OCI-LY3 (cell line): ENCODE results near the gene NCK2.

Experiments
- H2AFZ ChIP-seq: fragments of 200-600, 300-600 bp; shearing (Covaris generic); 2 replicates; pipeline ENCODE4 v1.6.0; 2014; ENCODE audit warnings: antibody characterized with exemption, low read depth, low read length
- H3K27ac ChIP-seq: fragments of 200-600, 300-600 bp; sonication (generic); 2 replicates; pipeline ENCODE4 v1.5.1; 2014; ENCODE audit warnings: mild to moderate bottlenecking, low read length, moderate library complexity, mixed read lengths
- H3K27me3 ChIP-seq: fragments of 200-600, 300-600 bp; sonication (generic); 2 replicates; pipeline ENCODE4 v1.6.1; 2014; ENCODE audit warnings: low read depth, low read length, mixed read lengths
- H3K36me3 ChIP-seq: fragments of 200-600, 300-600 bp; sonication (generic); replicated peaks from 2 replicates; pipeline ENCODE3; 2014; ENCODE audit warnings: low read depth, low read length, mixed read lengths
- H3K4me1 ChIP-seq: fragments of 300-600, 200-600 bp; sonication (generic); 2 replicates; pipeline ENCODE4 v1.6.1; 2014; ENCODE audit warnings: low read length, mixed read lengths
- H3K4me2 ChIP-seq: fragments of 200-600, 300-600 bp; sonication (generic); 2 replicates; pipeline ENCODE4 v1.6.1; 2014; ENCODE audit warnings: low read length, mixed read lengths
- H3K4me3 ChIP-seq: fragments of 300-600, 200-600 bp; sonication (generic); 2 replicates; pipeline ENCODE4 v1.5.1; 2014; ENCODE audit warnings: antibody characterized with exemption, mild to moderate bottlenecking, low read length, moderate library complexity
- H3K79me2 ChIP-seq: fragments of 300-600, 200-600 bp; shearing (Covaris generic); 2 replicates; pipeline ENCODE4 v1.6.1; 2014; ENCODE audit warnings: mild to moderate bottlenecking, low read length, mixed read lengths
- H3K9ac ChIP-seq: fragments of 300-600, 200-600 bp; shearing (Covaris generic); 2 replicates; pipeline ENCODE4 v1.6.0; 2014; ENCODE audit warnings: mild to moderate bottlenecking, low read length, moderate library complexity
- H3K9me3 ChIP-seq: fragments of 200-600, 300-600 bp; shearing (Covaris generic); 2 replicates; pipeline ENCODE4 v1.6.1; 2014; ENCODE audit warnings: low read length, mixed read lengths; ENCODE audit not compliant: insufficient read depth
- H4K20me1 ChIP-seq: fragments of 200-600, 300-600 bp; sonication (generic); 2 replicates; pipeline ENCODE4 v1.6.1; 2016; ENCODE audit warnings: low read length, mixed read lengths; ENCODE audit not compliant: insufficient read depth
- EZH2phosphoT487 ChIP-seq: fragments of 200-600 bp; shearing (Covaris generic); IDR thresholded peaks from 2 replicates; pipeline ENCODE4 v1.6.1; 2018; ENCODE audit warnings: antibody characterized with exemption, mixed run types, low read depth
- TF ChIP-seq, protein P1 (sequence below): fragments of 200-600, 300-600 bp; sonication (generic); IDR thresholded peaks from 2 replicates; pipeline ENCODE4 v1.5.1; 2014; ENCODE audit warnings: antibody characterized with exemption, low read length, low read depth

The NCK2 gene

DNA sequence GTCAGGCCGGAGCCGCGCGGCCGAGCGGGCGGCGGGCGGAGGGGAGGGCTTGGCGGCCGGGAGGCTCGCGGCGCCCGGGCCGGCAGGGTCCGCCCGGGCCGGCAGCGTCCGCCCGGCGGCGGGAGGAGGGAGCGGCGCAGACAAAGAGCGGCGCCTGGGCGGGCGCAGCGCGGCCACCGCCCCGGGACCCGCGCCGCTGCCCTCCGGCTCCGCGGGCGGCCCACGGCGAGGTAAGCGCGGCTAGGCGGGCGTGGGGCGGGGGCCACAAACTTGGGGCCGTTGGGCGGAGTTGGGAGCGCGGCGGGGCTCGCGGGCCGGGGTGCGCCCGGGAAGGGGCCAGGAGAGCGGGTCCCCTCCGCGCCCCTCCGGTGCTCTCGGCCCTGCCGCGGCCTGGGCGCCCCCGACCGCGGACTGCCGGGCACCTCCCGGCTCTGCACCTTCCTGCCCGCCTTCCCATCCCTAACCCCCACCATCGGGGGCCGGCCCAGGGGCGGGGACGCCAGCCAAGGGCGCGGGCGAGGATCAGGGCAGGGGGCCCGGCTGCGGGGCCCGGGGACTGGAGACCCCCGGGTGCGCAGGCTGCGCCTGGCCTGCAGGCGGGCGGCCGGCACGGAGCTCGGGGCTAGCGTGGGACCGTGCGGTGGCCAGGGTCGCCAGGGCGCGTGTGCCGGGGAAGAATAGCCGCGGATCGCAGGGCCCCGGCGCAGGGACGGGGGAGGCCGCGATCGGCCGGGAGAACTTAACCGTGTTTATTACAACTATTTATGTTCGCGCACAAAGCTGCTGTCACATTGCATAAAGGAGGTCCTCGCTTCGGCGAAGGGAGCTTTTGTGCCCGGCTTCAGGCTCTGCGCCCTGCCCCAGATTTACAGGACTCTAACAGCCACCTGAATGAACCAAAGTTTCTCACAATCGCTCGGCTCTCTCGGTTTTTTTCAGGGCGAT is at the start of gene NCK2:
Gene NCK2 (plus strand): TSS at position 4 of the 945 bp plus-strand sequence. CDS start 110,152 bp downstream, outside the sequence.
- TF ChIP-seq EZH2phosphoT487, result no peak
- TF ChIP-seq, protein P1, sequence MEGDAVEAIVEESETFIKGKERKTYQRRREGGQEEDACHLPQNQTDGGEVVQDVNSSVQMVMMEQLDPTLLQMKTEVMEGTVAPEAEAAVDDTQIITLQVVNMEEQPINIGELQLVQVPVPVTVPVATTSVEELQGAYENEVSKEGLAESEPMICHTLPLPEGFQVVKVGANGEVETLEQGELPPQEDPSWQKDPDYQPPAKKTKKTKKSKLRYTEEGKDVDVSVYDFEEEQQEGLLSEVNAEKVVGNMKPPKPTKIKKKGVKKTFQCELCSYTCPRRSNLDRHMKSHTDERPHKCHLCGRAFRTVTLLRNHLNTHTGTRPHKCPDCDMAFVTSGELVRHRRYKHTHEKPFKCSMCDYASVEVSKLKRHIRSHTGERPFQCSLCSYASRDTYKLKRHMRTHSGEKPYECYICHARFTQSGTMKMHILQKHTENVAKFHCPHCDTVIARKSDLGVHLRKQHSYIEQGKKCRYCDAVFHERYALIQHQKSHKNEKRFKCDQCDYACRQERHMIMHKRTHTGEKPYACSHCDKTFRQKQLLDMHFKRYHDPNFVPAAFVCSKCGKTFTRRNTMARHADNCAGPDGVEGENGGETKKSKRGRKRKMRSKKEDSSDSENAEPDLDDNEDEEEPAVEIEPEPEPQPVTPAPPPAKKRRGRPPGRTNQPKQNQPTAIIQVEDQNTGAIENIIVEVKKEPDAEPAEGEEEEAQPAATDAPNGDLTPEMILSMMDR, result no peak
- Histone ChIP-seq H3K4me2 (peak within 1 kb of the TSS; percentile 91), H4K20me1 (peaks cover 44% of the 10 kb centered on the region), H3K27me3 (peaks cover 8% of the 10 kb centered on the region; the same call in 1 of the 2 replicates), H3K4me1 (peaks cover 18% of the 10 kb centered on the region), H3K9me3 (no peaks in the 10 kb centered on the region), H3K27ac (peak within 1 kb of the TSS; percentile 55), H3K9ac (peak within 1 kb of the TSS; percentile 85), H3K36me3 (peaks cover 19% of the 10 kb centered on the region), H3K4me3 (peak within 1 kb of the TSS; percentile 83), H3K79me2 (peaks cover 49% of the 10 kb centered on the region), H2AFZ (peak within 1 kb of the TSS; percentile 56; the same call in 1 of the 2 replicates)

GRCh38 chr2:105697781-105698449 is 46.8 kb upstream of the NCK2 start:
- Histone ChIP-seq H3K4me1 (no peaks in the 10 kb centered on the region), H3K4me3 (no peak overlapping the region), H3K4me2 (no peak overlapping the region), H4K20me1 (no peaks in the 10 kb centered on the region), H3K79me2 (no peaks in the 10 kb centered on the region), H3K27me3 (peaks cover 35% of the 10 kb centered on the region), H3K9ac (no peak overlapping the region), H3K9me3 (no peaks in the 10 kb centered on the region), H2AFZ (no peak overlapping the region), H3K27ac (no peak overlapping the region), H3K36me3 (no peaks in the 10 kb centered on the region)
- TF ChIP-seq, protein P1, result no peak
- TF ChIP-seq EZH2phosphoT487, result no peak

DNA sequence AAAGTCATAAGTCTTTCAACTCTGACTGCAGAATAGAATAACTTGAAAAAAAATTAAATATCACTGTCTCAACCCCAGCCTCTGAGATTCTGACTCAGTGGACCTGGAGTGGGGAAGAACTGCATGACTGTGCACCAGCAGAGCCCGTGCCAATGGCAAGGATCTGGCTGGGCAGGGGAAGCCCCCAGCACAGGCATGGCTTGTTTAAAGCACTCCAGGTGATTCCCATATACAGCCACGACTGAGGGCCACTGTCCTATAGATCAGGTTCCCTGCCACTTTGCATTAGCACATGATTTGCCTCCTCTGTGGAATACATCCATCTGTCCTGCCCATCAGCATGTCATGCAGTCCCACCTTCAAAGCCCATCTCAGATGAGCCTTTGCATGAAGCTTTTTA is 45.9 kb upstream of the NCK2 start:
- TF ChIP-seq, protein P1, result no peak
- TF ChIP-seq EZH2phosphoT487, result no peak
- no peaks in the 10 kb centered on the region for H3K9me3 ChIP-seq

DNA sequence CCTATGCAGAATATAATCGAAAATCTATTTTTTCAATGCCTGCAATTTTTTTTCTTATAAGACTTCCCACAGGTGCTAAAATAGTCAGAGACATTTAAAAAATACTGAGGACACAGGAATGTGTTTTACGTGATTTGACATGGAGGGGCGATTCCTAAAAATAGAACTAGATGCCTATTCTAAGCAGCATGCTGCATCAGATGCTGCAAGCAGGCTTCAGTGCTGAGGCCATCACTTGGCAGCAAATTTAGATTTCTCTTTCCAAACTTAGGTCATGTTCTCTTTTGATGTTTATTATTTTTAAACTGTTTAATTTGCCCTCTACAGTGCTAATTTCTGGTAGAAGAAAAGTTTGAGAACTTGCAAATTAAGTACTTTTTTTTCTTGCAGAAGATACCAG is 43.7 kb upstream of the NCK2 start:
- Histone ChIP-seq H2AFZ (no peak overlapping the region), H3K4me1 (no peaks in the 10 kb centered on the region), H3K4me3 (no peak overlapping the region), H3K27ac (no peak overlapping the region), H4K20me1 (no peaks in the 10 kb centered on the region), H3K79me2 (no peaks in the 10 kb centered on the region), H3K36me3 (no peaks in the 10 kb centered on the region), H3K27me3 (peaks cover 45% of the 10 kb centered on the region), H3K9ac (no peak overlapping the region), H3K9me3 (no peaks in the 10 kb centered on the region), H3K4me2 (no peak overlapping the region)
- TF ChIP-seq, protein P1, result no peak
- TF ChIP-seq EZH2phosphoT487, result no peak

More for the DNA sequence above, 45.9 kb upstream of the NCK2 start:
- no peak overlapping the region for H2AFZ ChIP-seq
- no peaks in the 10 kb centered on the region for H3K79me2 ChIP-seq
- no peak overlapping the region for H3K4me3 ChIP-seq
- no peak overlapping the region for H3K4me2 ChIP-seq
- H3K4me1 ChIP-seq, result no peaks in the 10 kb centered on the region
- peaks cover 35% of the 10 kb centered on the region for H3K27me3 ChIP-seq
- no peaks in the 10 kb centered on the region for H3K36me3 ChIP-seq
- no peak overlapping the region for H3K27ac ChIP-seq
- no peaks in the 10 kb centered on the region for H4K20me1 ChIP-seq
- H3K9ac ChIP-seq, result no peak overlapping the region
